ENCODE data around the gene TTBK2. TPM values are rescaled to one million over a fixed set of nuclear protein-coding genes. Genes with fewer than 3 reads are reported as not detected.

The TTBK2 gene
- total and polyA plus RNA-seq, 2 donors (not counting 1 experiment from before 2014, with no cell fraction given): 4.3 to 39.6 TPM

DNA sequence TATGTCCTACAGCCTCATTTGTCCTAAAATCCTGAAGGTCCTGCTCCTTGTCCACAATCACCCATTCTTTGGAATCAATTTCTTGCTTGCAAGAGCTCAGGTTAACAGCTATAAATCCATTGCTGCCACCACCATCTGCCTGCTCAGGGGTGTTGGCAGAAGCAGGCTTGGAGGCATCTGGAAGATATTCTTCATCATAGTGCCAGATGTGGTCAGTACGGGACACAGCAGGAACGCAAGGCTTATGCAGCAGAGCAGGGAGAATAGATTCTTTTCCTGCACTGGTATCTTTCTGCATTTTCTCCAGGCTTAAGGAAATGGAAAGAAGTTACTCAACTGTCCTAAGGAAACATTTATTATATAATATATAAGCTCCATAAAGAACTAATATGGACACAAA, 145.2 kb downstream of the TTBK2 start:
- CTCF ChIA-PET: no interaction called here
- Mint-ChIP-seq H3K4me1 (no peaks in the 10 kb centered on the region), H3K4me3 (no peak overlapping the region), H3K27me3 (no peaks in the 10 kb centered on the region), H3K27ac (no peak overlapping the region), H3K9me3 (ENCODE audit: insufficient read depth) (no peaks in the 10 kb centered on the region)
- Histone ChIP-seq H3K27ac (ENCODE audit: low read length in 2 of 2) (no peak overlapping the region), H3K9ac (ENCODE audit: low read length) (no peak overlapping the region), H3K9me3 (ENCODE audit: control extremely low read depth in 1 of 3, control insufficient read depth in 2 of 3, insufficient read depth in 1 of 3, low read length in 2 of 3) (no peaks in the 10 kb centered on the region), H3K79me2 (ENCODE audit: control insufficient read depth, insufficient read depth, low read length) (peaks cover 3% of the 10 kb centered on the region), H4K20me1 (ENCODE audit: control insufficient read depth, insufficient read depth, low read length, poor library complexity, severe bottlenecking) (no peaks in the 10 kb centered on the region), H3K27me3 (replicated peaks in 1 of 4; ENCODE audit: control extremely low read depth in 1 of 4, control insufficient read depth in 3 of 4, insufficient read depth in 4 of 4, low read length in 3 of 4) (no peaks in the 10 kb centered on the region), H2AFZ (ENCODE audit: insufficient read depth, low read depth, low read length, poor library complexity, severe bottlenecking) (no peak overlapping the region), H3K4me1 (ENCODE audit: control insufficient read depth in 2 of 2, insufficient read depth in 2 of 2, low read length in 2 of 2) (no peaks in the 10 kb centered on the region), H3K4me3 (ENCODE audit: control extremely low read depth in 1 of 5, extremely low read depth in 1 of 5, insufficient read depth in 1 of 5, low read depth in 2 of 5, low read length in 4 of 5) (no peak overlapping the region), H3K4me2 (replicated peaks; ENCODE audit: low read depth, low read length, poor library complexity, severe bottlenecking) (no peak overlapping the region), H3K36me3 (replicated peaks in 1 of 2; ENCODE audit: control extremely low read depth in 1 of 2, control insufficient read depth in 1 of 2, extremely low read depth in 1 of 2, insufficient read depth in 2 of 2, low read length in 1 of 2) (peaks cover 13 to 26% of the 10 kb centered on the region in 2 experiments)
- POLR2A ChIA-PET: no interaction called here
- intact Hi-C loops (cut with micrococcal nuclease): no loop called here
- TF ChIP-seq, protein P1, sequence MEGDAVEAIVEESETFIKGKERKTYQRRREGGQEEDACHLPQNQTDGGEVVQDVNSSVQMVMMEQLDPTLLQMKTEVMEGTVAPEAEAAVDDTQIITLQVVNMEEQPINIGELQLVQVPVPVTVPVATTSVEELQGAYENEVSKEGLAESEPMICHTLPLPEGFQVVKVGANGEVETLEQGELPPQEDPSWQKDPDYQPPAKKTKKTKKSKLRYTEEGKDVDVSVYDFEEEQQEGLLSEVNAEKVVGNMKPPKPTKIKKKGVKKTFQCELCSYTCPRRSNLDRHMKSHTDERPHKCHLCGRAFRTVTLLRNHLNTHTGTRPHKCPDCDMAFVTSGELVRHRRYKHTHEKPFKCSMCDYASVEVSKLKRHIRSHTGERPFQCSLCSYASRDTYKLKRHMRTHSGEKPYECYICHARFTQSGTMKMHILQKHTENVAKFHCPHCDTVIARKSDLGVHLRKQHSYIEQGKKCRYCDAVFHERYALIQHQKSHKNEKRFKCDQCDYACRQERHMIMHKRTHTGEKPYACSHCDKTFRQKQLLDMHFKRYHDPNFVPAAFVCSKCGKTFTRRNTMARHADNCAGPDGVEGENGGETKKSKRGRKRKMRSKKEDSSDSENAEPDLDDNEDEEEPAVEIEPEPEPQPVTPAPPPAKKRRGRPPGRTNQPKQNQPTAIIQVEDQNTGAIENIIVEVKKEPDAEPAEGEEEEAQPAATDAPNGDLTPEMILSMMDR (IDR thresholded peaks at IDR 0.05): no peak
- no peak for TF ChIP-seq EZH2 (IDR thresholded peaks at IDR 0.05; ENCODE audit: borderline replicate concordance, insufficient read depth, low read depth, low read length, poor library complexity, severe bottlenecking)
- ATAC-seq (ENCODE audit: low read depth): no peak
- WGBS (ENCODE audit: insufficient coverage): no CpG with 5 or more reads among the region's 2 CpGs
- DNase-seq: no peak

DNA sequence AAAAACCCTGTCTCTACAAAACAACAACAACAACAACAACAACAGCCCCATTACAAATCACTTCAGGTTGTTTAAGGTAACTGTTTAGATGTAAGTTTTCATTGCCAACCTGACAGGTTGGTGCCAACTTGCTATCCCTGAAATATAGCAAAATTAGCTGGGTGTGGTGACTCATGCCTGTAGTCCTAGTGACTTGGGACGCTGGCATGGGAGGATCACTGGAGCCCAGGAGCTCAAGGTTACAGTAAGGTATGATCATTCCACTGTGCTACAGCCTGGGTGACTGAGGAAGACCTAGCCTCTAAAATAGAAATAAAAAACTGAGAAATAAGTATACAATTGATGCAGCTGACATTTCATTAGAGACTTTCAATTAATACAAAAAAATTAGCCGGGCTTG, 147.7 kb downstream of the TTBK2 start:
- WGBS (ENCODE audit: insufficient coverage): 100% methylated on average over 1 of the region's 2 CpGs
- Mint-ChIP-seq H3K9me3 (ENCODE audit: insufficient read depth) (no peaks in the 10 kb centered on the region), H3K4me1 (no peaks in the 10 kb centered on the region), H3K27me3 (no peaks in the 10 kb centered on the region), H3K4me3 (no peak overlapping the region), H3K27ac (no peak overlapping the region)
- Histone ChIP-seq H4K20me1 (ENCODE audit: control insufficient read depth, insufficient read depth, low read length, poor library complexity, severe bottlenecking) (no peaks in the 10 kb centered on the region), H2AFZ (ENCODE audit: insufficient read depth, low read depth, low read length, poor library complexity, severe bottlenecking) (no peak overlapping the region), H3K4me1 (ENCODE audit: control insufficient read depth in 2 of 2, insufficient read depth in 2 of 2, low read length in 2 of 2) (no peaks in the 10 kb centered on the region), H3K4me2 (replicated peaks; ENCODE audit: low read depth, low read length, poor library complexity, severe bottlenecking) (no peak overlapping the region), H3K4me3 (ENCODE audit: control extremely low read depth in 1 of 5, extremely low read depth in 1 of 5, insufficient read depth in 1 of 5, low read depth in 2 of 5, low read length in 4 of 5) (no peak overlapping the region), H3K9ac (ENCODE audit: low read length) (no peak overlapping the region), H3K27ac (ENCODE audit: low read length in 2 of 2) (no peak overlapping the region), H3K79me2 (ENCODE audit: control insufficient read depth, insufficient read depth, low read length) (peaks cover 3% of the 10 kb centered on the region), H3K9me3 (ENCODE audit: control extremely low read depth in 1 of 3, control insufficient read depth in 2 of 3, insufficient read depth in 1 of 3, low read length in 2 of 3) (no peaks in the 10 kb centered on the region), H3K27me3 (replicated peaks in 1 of 4; ENCODE audit: control extremely low read depth in 1 of 4, control insufficient read depth in 3 of 4, insufficient read depth in 4 of 4, low read length in 3 of 4) (no peaks in the 10 kb centered on the region), H3K36me3 (replicated peaks in 1 of 2; ENCODE audit: control extremely low read depth in 1 of 2, control insufficient read depth in 1 of 2, extremely low read depth in 1 of 2, insufficient read depth in 2 of 2, low read length in 1 of 2) (peaks cover 13 to 28% of the 10 kb centered on the region in 2 experiments)
- intact Hi-C loops (cut with micrococcal nuclease): no loop called here
- POLR2A ChIA-PET: no interaction called here
- DNase-seq (no peak), ATAC-seq (ENCODE audit: low read depth) (no peak)
- TF ChIP-seq, protein P1 (IDR thresholded peaks at IDR 0.05): no peak
- no peak for TF ChIP-seq EZH2 (IDR thresholded peaks at IDR 0.05; ENCODE audit: borderline replicate concordance, insufficient read depth, low read depth, low read length, poor library complexity, severe bottlenecking)
- CTCF ChIA-PET: no interaction called here

Measured in B cell (primary cell).